K562 (cell line): ENCODE results near the gene CNTN5. TPM values are rescaled to one million over a fixed set of nuclear protein-coding genes. Genes with fewer than 3 reads are reported as not detected.

Experiments
- ATAC-seq: fragments of 200-7000 bp; cut with Tn5 transposase; 3 replicates; pipeline ENCODE4 v1.9.1; 2020; ENCODE audit warnings: moderate library complexity
- BruUV-seq: library from RNA; stranded (reverse); fragments of 400-500 nt; replicated peaks from 2 replicates; lab custom pipeline; 2021; lab: Mats Ljungman, UMichigan
- CTCF ChIA-PET: fragments of 300-600 bp; formaldehyde crosslinking; extraction: SDS; loops from one replicate; lab custom pipeline; 2021; ENCODE audit warnings: low intra/inter-chr PET ratio; lab: Yijun Ruan, JAX
- POLR2A ChIA-PET: fragments of 300-600, 350-650 bp; sonication (Branson Sonifier 250); formaldehyde crosslinking; extraction: SDS; loops from one replicate; lab custom pipeline; 2021; ENCODE audit warnings: antibody characterized with exemption, inconsistent platforms; lab: Yijun Ruan, JAX
- DNase-seq, 4 experiments: peaks; one replicate each; pipeline versions ENCODE4 v3.0.0 to v3.0.0-alpha.2; 2011 to 2018; ENCODE audit warnings: low spot score in 3 of 4, mixed read lengths in 3 of 4; ENCODE audit errors: extremely low read depth in 1 of 4
- FAIRE-seq: peaks from 2 replicates; lab custom pipeline; 2011; peaks lifted over from hg19 to GRCh38; lab: Jason Lieb, UNC
- H2AFZ ChIP-seq: 2 replicates; pipeline ENCODE4 v1.6.0; 2011; ENCODE audit warnings: low read depth, low read length, control low read depth, inconsistent platforms
- H3K27ac ChIP-seq: fragments of 200-600 bp; 3 replicates; pipeline ENCODE4 v1.8.0; 2011; ENCODE audit warnings: low read depth, mild to moderate bottlenecking, control low read depth, inconsistent platforms, low read length, moderate library complexity, mixed read lengths; ENCODE audit errors: extremely low read depth
- H3K27me3 ChIP-seq, 2 experiments: fragments of 300-600 bp in 1 of 2; 2 replicates in 1 of 2; 3 replicates in 1 of 2; pipeline versions ENCODE4 v1.6.0 to v1.8.0; 2011; ENCODE audit warnings: inconsistent platforms in 2 of 2, low read length in 2 of 2, mild to moderate bottlenecking in 1 of 2, mixed read lengths in 1 of 2, moderate library complexity in 1 of 2; ENCODE audit not compliant: control insufficient read depth in 2 of 2, insufficient read depth in 2 of 2
- H3K36me3 ChIP-seq: fragments of 300-600 bp; 3 replicates; pipeline ENCODE4 v1.8.0; 2011; ENCODE audit warnings: mild to moderate bottlenecking, low read length, inconsistent platforms; ENCODE audit not compliant: control insufficient read depth, insufficient read depth
- H3K4me1 ChIP-seq, 2 experiments: fragments of 200-600 bp in 1 of 2; replicated peaks in 1 of 2; 2 replicates in 1 of 2; 3 replicates in 1 of 2; pipeline versions ENCODE4 v1.5.1 to v1.8.0; 2011; ENCODE audit warnings: inconsistent platforms in 2 of 2, low read length in 2 of 2, mild to moderate bottlenecking in 1 of 2, mixed read lengths in 1 of 2, moderate library complexity in 1 of 2; ENCODE audit not compliant: control insufficient read depth in 2 of 2, insufficient read depth in 2 of 2
- H3K4me2 ChIP-seq: 2 replicates; pipeline ENCODE4 v1.6.1; 2011; ENCODE audit warnings: low read length, control low read depth, inconsistent platforms, mixed read lengths; ENCODE audit not compliant: insufficient read depth
- H3K4me3 ChIP-seq: fragments of 200-600 bp; sonication (generic), shearing (Covaris generic); 2 replicates; pipeline ENCODE4 v1.5.1; 2016; ENCODE audit warnings: control low read depth, inconsistent platforms
- H3K79me2 ChIP-seq: fragments of 200-600 bp; 3 replicates; pipeline ENCODE4 v1.8.0; 2011; ENCODE audit warnings: low read length, inconsistent platforms; ENCODE audit not compliant: control insufficient read depth, insufficient read depth
- H3K9ac ChIP-seq, 2 experiments: 2 replicates each; pipeline versions ENCODE4 v1.6.0 to v1.6.1; 2011; ENCODE audit warnings: low read depth in 2 of 2, low read length in 2 of 2, control low read depth in 1 of 2, inconsistent platforms in 1 of 2, mild to moderate bottlenecking in 1 of 2, mixed read lengths in 1 of 2; ENCODE audit not compliant: insufficient read depth in 1 of 2
- H3K9me1 ChIP-seq: one replicate; pipeline ENCODE4 v1.6.0; 2011; ENCODE audit warnings: inconsistent platforms, mild to moderate bottlenecking, low read length, moderate library complexity; ENCODE audit not compliant: control insufficient read depth, insufficient read depth
- H3K9me3 ChIP-seq: replicated peaks from 2 replicates; pipeline ENCODE4 v1.5.1; 2011; ENCODE audit warnings: low read depth, low read length, inconsistent platforms; ENCODE audit not compliant: control insufficient read depth, insufficient read depth
- H4K20me1 ChIP-seq: replicated peaks from 2 replicates; pipeline ENCODE4 v1.6.1; 2011; ENCODE audit warnings: low read length, inconsistent platforms, mixed read lengths; ENCODE audit not compliant: control insufficient read depth, insufficient read depth
- ARNT ChIP-seq, 2 experiments: fragments of 450-650 bp; IDR thresholded peaks; 2 replicates each; pipeline ENCODE4 v1.6.1; 2016; ENCODE audit warnings: mild to moderate bottlenecking in 1 of 2
- CCAR2 ChIP-seq: fragments of 200-400 bp; formaldehyde crosslinking; IDR thresholded peaks from 2 replicates; pipeline ENCODE4 v1.6.1; 2017; ENCODE audit warnings: mild to moderate bottlenecking, low read depth, low read length
- ESRRA ChIP-seq: fragments of 450-650 bp; IDR thresholded peaks from 2 replicates; pipeline ENCODE4 v1.6.1; 2014; ENCODE audit warnings: low read depth, mild to moderate bottlenecking, moderate library complexity, borderline replicate concordance
- GATAD2B ChIP-seq: fragments of 450-650 bp; IDR thresholded peaks from 2 replicates; pipeline ENCODE4 v1.6.1; 2017; ENCODE audit warnings: mild to moderate bottlenecking, borderline replicate concordance
- HNRNPL ChIP-seq: fragments of 200-400 bp; formaldehyde crosslinking; IDR thresholded peaks from 2 replicates; pipeline ENCODE4 v1.6.1; 2017; ENCODE audit warnings: low read depth, mild to moderate bottlenecking, low read length
- MCM5 ChIP-seq: fragments of 450-650 bp; IDR thresholded peaks from 2 replicates; pipeline ENCODE4 v1.6.1; 2016; ENCODE audit warnings: low read depth
- MTA2 ChIP-seq: fragments of 450-650 bp; IDR thresholded peaks from 2 replicates; pipeline ENCODE4 v1.6.1; 2016; ENCODE audit warnings: low read depth
- NFE2L1 ChIP-seq: fragments of 450-650 bp; IDR thresholded peaks from 2 replicates; pipeline ENCODE4 v1.6.1; 2016; ENCODE audit warnings: missing genetic modification characterization, low read depth, mild to moderate bottlenecking, missing compliant biosample characterization, moderate library complexity, borderline replicate concordance
- PHF21A ChIP-seq: fragments of 450-650 bp; IDR thresholded peaks from 2 replicates; pipeline ENCODE4 v1.6.1; 2017; ENCODE audit warnings: low read depth, borderline replicate concordance
- RBM15 ChIP-seq: fragments of 200-400 bp; formaldehyde crosslinking; IDR thresholded peaks from 2 replicates; pipeline ENCODE4 v1.6.1; 2018; ENCODE audit warnings: mild to moderate bottlenecking, low read length, moderate library complexity; ENCODE audit not compliant: insufficient read depth
- SAP30 ChIP-seq: fragments of 200-600 bp; sonication (generic); IDR thresholded peaks from 2 replicates; pipeline ENCODE4 v1.6.1; 2012; ENCODE audit warnings: borderline replicate concordance, low read depth, mild to moderate bottlenecking, moderate library complexity, low read length, control low read depth, inconsistent platforms; ENCODE audit not compliant: insufficient read depth, poor library complexity, severe bottlenecking
- SREBF1 ChIP-seq: fragments of 150-350 bp; IDR thresholded peaks from 2 replicates; pipeline ENCODE4 v1.6.1; 2014; ENCODE audit warnings: antibody characterized with exemption, low read depth, low read length, borderline replicate concordance
- TAF9B ChIP-seq: fragments of 450-650 bp; IDR thresholded peaks from 2 replicates; pipeline ENCODE4 v1.6.1; 2018; ENCODE audit warnings: mild to moderate bottlenecking; ENCODE audit not compliant: partially characterized antibody
- ZBTB1 ChIP-seq: sonication (generic); formaldehyde crosslinking; IDR thresholded peaks from 2 replicates; pipeline ENCODE4 v1.8.1; 2023; ENCODE audit warnings: missing genetic modification reagents, low read depth, mild to moderate bottlenecking, borderline replicate concordance
- ZNF23 ChIP-seq: fragments of 250-450 bp; sonication (Bioruptor Pico); IDR thresholded peaks from 2 replicates; pipeline ENCODE4 v1.4.0; 2020; ENCODE audit warnings: mild to moderate bottlenecking
- ZNF561 ChIP-seq: fragments of 450-650 bp; formaldehyde crosslinking; conservative IDR thresholded peaks from 2 replicates; pipeline ENCODE4 v1.4.0; 2020; ENCODE audit warnings: mild to moderate bottlenecking, moderate library complexity
- in situ Hi-C: fragments of 300-500 bp; cut with MboI; formaldehyde crosslinking; loops from 4 replicates; pipeline ENCODE4 v1.15.0; 2018; ENCODE audit warnings: inconsistent platforms, mixed read lengths
- intact Hi-C: fragments of 100-400 bp; cut with micrococcal nuclease; formaldehyde crosslinking; loops from 2 replicates; pipeline ENCODE4 v1.14.2; 2022
- polyA plus RNA-seq, 8 experiments: library from polyadenylated mRNA; depleted of rRNA in 4 of 8; stranded (reverse) in 5 of 8; unstranded in 3 of 8; fragments of >200 nt; fragmentation: Nextera tagmentation in 2 of 8; fragmentation: Illumina TruSeq in 1 of 8; extraction: Ambion mirVana in 2 of 8; extraction: Trizol in 1 of 8; gene quantifications; 2 replicates each; pipeline versions ENCODE4 v1.2.1 to v1.2.3, GENCODE V29; 2011 to 2014; ENCODE audit warnings: inconsistent platforms in 1 of 8, missing spikeins in 1 of 8
- total RNA-seq, 7 experiments: library from RNA; depleted of rRNA in 6 of 7; stranded (reverse); fragments of >200 nt in 6 of 7; fragmentation: Illumina TruSeq in 2 of 7; extraction: Trizol in 2 of 7; gene quantifications; 2 replicates each; pipeline versions ENCODE4 v1.2.1 to v1.2.3, GENCODE V29; 2011 to 2021; ENCODE audit warnings: low replicate concordance in 1 of 7
- TF ChIP-seq, protein P1 (sequence below): IDR thresholded peaks from 3 replicates; pipeline ENCODE4 v1.6.1; 2011; ENCODE audit warnings: borderline replicate concordance, mild to moderate bottlenecking, moderate library complexity; ENCODE audit not compliant: insufficient read length; ENCODE audit errors: extremely low read depth

CNTN5 gene
- total and polyA plus RNA-seq, 9 of the 15 experiments (the other 6 are each of a cell fraction or from before 2014, with no cell fraction given): 0.03 TPM; not detected in 8

- Histone ChIP-seq H3K4me3 (no peak overlapping the region), H3K79me2 (no peaks in the 10 kb centered on the region), H3K9ac (no peak overlapping the region), H3K27me3 (no peaks in the 10 kb centered on the region), H2AFZ (no peak overlapping the region), H3K9me3 (no peaks in the 10 kb centered on the region), H3K4me2 (no peak overlapping the region), H3K4me1 (no peaks in the 10 kb centered on the region), H4K20me1 (no peaks in the 10 kb centered on the region), H3K27ac (no peak overlapping the region), H3K36me3 (no peaks in the 10 kb centered on the region), H3K9me1 (no peaks in the 10 kb centered on the region)
- ChIA-PET CTCF (no interaction called here), POLR2A (no interaction called here)
- TF ChIP-seq ZNF561 (CRISPR knock-in tag) (no peak), SAP30 (no peak), TAF9B (no peak), MTA2 (no peak), RBM15 (no peak), PHF21A (no peak), MCM5 (no peak), ZNF23 (CRISPR knock-in tag) (no peak), NFE2L1 (tag) (no peak), ZBTB1 (no peak), ARNT (IDR thresholded peaks at IDR 0.05) (no peak), ESRRA (no peak), GATAD2B (no peak), SREBF1 (no peak), CCAR2 (no peak), HNRNPL (no peak)
- TF ChIP-seq, protein P1, sequence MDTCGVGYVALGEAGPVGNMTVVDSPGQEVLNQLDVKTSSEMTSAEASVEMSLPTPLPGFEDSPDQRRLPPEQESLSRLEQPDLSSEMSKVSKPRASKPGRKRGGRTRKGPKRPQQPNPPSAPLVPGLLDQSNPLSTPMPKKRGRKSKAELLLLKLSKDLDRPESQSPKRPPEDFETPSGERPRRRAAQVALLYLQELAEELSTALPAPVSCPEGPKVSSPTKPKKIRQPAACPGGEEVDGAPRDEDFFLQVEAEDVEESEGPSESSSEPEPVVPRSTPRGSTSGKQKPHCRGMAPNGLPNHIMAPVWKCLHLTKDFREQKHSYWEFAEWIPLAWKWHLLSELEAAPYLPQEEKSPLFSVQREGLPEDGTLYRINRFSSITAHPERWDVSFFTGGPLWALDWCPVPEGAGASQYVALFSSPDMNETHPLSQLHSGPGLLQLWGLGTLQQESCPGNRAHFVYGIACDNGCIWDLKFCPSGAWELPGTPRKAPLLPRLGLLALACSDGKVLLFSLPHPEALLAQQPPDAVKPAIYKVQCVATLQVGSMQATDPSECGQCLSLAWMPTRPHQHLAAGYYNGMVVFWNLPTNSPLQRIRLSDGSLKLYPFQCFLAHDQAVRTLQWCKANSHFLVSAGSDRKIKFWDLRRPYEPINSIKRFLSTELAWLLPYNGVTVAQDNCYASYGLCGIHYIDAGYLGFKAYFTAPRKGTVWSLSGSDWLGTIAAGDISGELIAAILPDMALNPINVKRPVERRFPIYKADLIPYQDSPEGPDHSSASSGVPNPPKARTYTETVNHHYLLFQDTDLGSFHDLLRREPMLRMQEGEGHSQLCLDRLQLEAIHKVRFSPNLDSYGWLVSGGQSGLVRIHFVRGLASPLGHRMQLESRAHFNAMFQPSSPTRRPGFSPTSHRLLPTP: no peak
- intact Hi-C loops: no loop called here
- DNase-seq: no peak
- no peak for FAIRE-seq
- BruUV-seq: no TSS peak
- in situ Hi-C loops: no loop called here
- no peak for ATAC-seq
Observed at GRCh38 chr11:99781074-99781473, 760.3 kb downstream of the CNTN5 start.
